Fibroblast of the conjunctiva (primary cell): Measurements from ENCODE around the gene SAA4.
"Not testable (repeated sequence)": the region's sequence is repeated elsewhere in the genome, so short reads cannot be mapped to it uniquely, and the experiment has no call there.

Source experiments
- DNase-seq: peaks from one replicate; pipeline ENCODE4 v3.0.0-alpha.2; 2010; ENCODE audit warnings: low read depth

The SAA4 gene, protein sequence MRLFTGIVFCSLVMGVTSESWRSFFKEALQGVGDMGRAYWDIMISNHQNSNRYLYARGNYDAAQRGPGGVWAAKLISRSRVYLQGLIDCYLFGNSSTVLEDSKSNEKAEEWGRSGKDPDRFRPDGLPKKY

DNA sequence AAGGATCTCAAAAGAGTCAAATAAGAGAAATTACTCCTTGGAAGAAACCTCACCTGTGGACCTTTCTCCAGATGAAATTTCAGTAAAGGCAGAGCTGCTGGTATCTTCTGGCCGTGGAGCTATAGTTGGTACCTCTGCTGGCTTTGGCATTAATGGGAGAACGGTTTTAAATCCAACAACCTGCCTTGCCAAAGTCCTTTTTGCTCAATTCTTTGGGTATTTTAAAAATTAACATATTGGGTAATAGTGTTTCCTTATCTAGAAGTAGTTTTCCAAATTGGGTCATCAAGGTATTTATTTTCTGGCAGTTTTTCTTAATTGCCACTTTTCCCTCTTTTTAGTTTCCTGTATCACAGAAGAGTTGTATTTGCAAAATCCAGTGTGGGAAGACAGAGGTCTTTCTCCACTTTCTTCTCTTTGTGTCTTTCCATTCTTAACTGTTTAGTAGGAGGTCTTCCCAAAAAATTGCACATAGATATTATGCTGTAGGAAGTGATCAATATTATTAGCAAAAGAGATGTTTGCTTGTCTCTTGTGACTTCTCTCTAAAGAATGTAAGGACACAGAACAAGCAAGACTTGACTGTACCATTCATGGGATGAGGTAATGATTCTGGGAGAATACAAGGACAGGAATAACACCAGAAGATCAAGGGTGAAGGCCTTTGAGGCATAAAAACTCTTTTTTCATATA, at the start of gene SAA4:
SAA4 (minus strand) TSS at position 139 of the 693 bp plus-strand sequence. CDS start 876 bp downstream, outside the sequence.
- no peak for DNase-seq

DNA sequence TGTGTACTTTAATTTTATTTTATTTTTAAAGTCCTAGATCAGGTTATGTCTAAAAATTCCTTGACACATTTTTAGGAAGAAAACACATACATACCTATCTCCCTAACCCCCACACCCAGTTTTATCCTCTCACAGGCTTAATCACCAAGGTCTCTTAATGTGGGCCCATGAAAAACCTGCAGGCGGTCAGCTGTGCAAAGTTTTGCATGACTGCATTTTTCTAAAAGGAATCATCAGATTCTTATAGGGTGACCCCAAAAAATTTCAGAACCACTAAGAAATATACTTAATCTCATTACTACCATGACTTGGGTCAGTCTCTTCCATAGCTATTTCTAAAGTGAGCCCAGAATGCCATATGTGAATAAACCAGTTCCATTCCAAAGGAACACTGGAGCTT, 49.2 kb upstream of the SAA4 start:
- no peak for DNase-seq

DNA sequence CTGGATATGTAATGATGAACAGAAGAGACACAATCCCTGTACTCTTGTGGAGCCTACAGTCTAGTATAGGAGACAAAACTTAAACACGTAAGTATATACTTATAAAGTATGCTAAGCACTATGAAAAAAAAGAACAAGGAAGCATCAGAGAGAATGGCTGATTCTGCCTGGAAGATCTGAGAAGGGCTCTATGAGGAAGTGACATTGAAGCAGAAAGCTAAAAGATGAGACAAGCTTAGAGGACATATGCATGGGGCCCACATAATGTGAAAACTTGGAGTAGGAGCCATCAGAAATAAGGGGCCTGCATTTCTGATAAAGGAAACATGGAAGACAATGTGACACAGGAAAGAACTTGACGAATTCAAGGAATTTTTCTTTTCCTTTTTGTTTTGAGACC, 46.0 kb upstream of the SAA4 start:
- no peak for DNase-seq

DNA sequence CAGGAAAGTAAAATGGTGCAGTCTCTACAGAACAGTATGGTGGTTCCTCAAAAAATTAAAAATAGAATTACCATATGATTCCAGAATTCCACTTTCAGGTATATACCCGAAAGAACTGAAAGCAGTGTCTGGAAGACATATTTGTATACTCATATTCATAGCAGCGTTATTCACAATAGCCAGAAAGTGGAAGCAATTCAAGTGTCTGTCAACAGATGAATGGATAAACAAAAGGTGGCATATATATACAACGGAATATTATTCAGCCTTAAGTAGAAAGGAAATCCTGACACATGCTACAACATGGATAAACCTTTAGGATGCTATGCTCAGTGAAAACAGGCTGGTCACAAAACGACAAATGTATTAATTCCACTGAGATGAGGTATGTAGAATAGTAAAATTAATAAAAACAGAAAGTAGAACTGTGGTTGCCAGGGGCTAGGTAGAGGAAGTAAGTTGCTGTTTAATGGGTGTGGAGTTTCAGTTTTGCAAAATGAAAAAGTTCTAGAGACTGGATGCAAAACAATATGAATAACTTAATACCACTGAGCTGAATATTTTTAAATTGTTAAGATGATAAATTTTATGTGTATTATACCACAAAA, 43.9 kb upstream of the SAA4 start:
- no peak for DNase-seq

DNA sequence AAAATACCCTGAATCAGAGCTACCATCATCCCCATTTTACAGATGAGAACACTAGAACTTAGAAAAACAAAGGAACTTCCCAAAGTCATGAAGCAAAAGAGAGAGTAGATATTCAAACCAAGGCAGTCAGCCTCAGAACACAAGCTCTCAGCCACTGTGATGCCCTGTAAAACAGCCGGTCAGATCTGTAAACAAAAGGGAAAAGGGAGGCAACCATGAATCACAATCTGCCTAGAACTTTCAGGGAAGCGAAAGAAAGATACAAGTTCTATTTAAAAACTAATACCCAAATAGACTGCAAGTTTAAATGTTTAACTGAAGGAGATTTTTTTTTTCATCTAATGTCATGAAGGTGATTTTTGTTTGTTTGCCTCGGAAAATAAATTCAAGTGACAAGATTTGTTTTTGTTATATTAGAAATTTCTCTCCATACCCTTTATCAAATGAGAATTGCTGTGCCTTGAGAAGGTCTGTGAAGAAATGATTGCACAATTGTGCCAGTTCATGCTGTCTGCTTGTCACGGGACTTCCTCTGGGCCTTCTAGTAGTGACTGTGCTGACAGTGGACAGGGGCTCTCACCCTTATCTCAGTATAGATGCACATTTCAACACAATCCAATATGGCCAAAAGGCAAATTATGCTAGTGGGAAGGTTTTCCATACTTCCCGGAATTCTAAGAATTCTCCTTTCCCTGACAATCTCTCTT, 41.1 kb upstream of the SAA4 start:
- no peak for DNase-seq

DNA sequence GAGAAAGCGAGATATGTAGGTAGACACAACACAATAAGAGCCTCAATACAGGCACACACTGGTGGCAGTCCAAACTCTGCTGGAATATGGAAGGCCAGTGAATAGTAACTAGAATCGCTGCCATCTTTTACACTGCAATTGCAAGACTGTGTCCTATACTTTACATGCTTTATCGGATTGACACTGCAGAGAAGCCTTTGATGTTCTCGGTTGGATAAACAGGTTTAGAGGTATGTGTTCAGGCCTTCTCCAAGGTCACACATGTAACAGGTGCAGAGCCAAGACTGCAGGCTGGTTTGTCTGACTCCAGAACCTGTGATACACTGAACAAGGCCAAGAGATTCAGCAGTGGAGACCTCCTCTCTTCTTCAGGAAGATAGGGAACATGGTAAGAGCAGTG, 34.6 kb upstream of the SAA4 start:
- no peak for DNase-seq

DNA sequence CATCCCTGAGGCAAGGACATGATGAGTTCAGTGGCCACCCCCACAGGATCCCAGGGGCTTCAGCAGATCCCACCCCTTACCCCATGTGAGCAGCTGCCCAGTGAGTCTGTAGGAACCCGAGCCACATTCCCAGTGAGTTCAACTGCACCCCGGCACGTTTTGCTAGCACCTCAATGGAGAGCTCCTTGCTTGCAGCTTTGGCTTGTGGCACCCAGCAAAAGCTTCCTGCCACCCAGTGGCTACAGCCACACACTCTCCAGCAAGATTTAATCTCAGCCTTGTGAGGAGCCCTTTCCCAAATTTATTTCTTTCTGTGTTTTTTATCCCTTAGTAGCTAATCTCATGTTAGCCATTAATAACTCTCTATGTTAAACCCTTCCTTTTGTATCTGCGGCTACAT, 33.5 kb upstream of the SAA4 start:
- no peak for DNase-seq

DNA sequence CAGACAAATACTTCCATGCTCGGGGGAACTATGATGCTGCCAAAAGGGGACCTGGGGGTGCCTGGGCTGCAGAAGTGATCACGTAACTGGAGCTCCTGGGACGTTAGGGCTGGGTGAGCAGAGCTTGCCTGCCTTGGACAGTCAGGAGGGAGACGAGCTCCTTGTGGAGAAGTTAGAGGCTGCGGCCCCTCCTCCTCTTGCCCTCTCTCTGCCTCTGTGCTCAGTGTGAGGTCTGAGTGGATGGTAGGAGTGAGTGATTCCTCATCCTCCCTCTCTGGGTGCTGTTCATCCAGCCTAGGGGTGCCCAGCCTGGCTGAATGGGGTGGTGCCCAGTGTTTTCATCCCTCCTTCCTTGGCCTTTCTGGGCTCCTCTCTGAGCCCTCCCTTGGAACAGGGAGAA, 32.6 kb upstream of the SAA4 start:
- not testable (repeated sequence) for DNase-seq

DNA sequence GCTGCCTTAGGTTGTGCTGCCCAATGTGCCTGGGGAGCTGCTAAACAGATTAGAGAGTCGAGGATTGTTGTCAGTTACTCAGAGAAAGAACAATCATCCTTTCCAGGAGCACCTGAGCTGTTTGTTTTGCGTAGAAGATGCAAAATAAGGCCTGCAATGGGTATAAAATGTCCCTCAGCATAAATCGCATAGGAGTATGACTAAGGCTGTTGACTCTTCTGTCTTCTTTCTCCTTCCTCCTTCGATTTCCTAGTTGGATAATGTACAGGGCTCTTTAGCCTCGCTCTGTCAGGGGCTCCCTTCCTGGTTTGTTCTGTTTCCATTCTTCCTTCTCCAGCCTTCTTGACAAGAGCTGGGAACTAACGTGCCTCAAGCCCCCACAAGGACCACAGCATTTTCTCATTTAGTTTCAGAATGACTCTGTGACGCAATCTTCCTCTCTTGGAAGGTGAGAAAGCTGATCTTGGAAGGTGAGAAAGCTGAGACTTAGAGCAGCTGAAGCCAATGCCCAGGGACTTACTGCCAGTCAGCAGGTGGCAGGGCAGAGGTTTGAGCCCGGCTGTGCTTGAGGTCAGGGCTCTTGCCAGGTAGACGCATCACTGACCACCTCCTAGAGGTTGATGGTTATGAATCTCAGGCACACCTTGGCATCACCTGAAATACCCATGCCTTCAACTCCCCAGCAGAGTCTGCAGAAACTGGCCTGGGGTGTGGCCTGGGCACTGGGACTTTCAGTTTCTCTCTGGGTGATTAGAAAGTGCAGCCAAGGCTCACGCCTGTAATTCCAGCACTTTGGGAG, 30.9 kb upstream of the SAA4 start:
- DNase-seq = not testable (repeated sequence)

DNA sequence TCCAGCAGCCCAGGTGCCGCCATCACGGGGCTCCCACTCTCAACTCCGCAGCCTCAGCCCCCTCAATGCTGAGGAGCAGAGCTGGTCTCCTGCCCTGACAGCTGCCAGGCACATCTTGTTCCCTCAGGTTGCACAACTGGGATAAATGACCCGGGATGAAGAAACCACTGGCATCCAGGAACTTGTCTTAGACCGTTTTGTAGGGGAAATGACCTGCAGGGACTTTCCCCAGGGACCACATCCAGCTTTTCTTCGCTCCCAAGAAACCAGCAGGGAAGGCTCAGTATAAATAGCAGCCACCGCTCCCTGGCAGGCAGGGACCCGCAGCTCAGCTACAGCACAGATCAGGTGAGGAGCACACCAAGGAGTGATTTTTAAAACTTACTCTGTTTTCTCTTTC, 29.3 kb upstream of the SAA4 start, which contains the start of gene SAA1:
SAA1 (plus strand) TSS at position 316 of the 400 bp plus-strand sequence. CDS start 624 bp downstream, outside the sequence.
- no peak for DNase-seq

DNA sequence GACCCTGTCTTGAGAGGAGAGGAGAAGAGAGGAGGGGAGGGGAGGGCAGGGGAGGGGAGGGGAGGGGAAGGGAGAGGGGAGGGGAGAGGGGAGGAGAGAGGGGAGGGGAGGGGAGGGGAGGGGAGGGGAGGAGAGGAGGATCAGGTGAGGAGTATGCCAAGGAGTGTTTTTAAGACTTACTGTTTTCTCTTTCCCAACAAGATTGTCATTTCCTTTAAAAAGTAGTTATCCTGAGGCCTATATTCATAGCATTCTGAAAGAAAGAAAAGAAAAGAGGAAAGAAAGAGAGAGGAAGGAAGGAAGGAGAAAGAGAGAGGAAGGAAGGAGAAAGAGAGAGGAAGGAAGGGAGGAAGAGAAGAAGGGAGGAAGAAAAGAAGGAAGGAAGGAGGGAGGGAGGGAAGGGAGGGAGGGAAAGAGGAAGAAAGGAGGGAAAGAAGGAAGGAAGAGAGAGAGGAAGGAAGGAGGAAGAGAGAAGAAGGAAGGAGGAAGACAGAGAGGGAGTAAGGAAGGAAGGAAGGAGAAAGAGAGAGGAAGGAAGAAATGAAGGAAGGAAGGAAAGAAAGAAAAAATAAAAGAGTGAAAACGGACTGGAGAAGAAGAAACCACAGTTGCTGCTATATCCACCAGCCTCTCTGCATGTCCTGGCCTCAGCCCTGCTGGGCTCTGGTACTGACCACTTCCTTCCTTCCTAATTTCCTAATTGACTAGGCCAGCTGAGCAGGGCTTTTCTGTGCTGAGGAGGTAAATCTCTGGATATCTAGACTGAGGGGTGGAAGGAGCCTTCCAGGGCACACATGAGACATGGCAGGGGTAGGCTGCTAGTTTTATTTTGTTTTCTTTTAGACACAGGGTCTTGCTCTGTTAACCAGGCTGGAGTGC, 28.3 kb upstream of the SAA4 start:
- DNase-seq = no peak

DNA sequence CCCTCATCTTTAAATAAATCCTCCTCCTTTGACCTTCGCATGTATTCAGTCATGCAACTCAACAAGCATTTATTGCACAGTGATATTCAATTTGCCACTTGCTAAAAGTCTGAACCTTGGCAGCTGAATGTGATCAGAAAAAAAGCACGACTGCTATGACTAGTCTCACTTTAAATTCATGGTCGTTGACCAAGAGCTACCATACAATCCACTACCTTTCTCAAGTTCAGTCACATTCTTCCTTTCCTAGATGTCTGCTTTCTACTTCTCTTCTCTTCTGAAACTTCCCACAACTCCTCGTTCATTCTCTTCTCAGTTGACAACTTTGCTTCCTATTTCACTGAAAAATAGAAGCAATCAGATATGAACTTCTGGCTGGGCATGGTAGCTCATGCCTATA, 27.4 kb upstream of the SAA4 start:
- no peak for DNase-seq

DNA sequence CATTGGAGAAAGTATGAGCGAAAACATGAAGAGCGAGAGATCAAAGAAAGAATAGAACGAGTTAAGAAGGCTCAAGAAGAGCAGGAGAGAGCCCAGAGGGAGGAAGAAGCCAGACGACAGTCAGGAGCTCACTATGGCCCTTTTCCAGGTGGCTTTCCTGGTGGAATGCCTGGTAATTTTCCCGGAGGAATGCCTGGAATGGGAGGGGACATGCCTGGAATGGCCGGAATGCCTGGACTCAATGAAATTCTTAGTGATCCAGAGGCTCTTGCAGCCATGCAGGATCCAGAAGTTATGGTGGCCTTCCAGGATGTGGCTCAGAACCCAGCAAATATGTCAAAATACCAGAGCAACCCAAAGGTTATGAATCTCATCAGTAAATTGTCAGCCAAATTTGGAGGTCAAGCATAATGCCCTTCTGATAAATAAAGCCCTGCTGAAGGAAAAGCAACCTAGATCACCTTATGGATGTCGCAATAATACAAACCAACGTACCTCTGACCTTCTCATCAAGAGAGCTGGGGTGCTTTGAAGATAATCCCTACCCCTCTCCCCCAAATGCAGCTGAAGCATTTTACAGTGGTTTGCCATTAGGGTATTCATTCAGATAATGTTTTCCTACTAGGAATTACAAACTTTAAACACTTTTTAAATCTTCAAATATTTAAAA, 26.2 kb upstream of the SAA4 start:
- not testable (repeated sequence) for DNase-seq

DNA sequence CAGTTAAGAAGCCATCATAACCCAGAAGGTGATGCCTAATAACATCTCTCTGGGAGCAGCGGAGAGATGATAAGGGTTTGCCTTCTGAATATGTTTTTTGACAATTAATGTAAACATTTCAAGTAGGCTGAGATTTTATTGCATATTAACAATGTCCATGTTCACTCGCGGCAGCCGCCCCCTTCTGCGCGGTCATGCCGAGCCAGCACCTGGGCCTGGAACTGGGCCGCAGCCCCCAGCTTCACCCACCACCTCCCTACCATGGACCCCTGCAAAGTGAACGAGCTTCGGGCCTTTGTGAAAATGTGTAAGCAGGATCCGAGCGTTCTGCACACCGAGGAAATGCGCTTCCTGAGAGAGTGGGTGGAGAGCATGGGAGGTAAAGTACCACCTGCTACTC, 25.1 kb upstream of the SAA4 start:
- no peak for DNase-seq

DNA sequence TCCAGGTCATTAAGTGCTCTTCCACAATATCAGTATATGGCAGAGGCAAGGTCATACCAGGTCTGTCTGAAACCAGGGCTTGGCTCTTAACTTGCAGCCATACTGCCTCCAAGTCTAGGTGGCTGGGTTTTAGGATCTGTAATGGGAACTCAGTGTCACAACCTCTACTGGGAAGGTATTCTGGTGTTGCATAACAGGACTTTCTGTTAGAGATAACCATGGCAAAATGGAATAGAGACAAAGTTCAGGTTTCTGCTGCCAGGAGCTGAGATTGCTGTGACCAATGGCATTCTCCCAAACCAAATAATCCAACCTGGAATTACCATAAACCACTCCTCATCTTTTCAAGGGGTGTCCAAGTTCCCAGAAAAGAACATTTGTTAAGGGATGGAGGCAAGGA, 22.7 kb upstream of the SAA4 start:
- DNase-seq = no peak

DNA sequence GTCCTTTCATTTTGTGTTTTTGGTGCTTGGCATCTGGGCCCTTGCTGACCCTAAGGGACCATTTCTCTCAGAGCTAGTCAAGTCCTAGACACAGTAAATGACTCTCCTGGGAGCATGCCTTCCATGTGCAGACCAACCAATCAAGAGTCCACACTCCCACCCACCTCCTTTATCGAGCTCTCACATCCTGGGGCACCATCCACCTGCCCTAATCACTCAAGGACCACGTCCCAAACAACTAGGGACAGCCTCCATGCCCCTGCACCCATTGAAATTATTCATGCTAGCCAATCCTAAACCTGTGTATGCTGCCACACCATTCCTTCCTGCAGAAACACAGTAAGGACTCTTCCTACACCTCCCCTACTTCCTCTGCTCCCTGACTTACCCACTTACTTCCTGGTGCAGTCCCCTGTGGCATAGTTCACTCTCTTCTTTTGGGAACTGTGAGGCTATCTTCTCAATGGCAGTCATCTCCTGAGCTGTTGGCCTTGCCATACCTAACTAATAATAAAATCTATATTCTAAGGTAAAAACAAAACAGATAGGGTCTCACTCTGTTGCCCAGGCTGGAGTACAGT, 18.3 kb upstream of the SAA4 start:
- no peak for DNase-seq

DNA sequence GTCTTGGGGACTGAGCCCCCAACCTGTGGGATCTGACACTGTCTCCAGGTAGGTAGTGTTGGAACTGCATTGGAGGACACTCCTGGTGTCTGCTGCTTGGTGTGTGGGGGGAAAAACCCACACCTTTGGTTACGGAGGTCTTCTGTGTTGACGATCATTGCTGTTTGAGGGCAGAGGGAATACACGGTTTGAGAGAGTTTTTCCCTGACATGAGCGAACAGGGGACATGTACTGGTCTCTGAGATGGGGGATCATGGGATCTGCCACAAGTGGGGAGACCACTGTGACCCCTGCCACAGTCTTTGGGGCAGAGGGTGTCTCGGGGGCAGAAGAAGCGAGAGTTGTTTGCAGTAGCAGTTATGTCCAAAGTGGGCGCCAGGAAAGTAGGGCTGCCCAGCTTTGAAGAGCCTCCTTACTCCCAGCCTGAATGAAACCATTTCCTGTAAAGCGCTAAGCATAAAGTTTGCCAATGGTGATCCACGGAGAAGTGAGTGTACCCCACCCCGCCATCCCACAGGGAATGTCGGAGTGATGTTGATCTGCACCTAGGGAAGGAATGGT, 17.3 kb upstream of the SAA4 start:
- no peak for DNase-seq

DNA sequence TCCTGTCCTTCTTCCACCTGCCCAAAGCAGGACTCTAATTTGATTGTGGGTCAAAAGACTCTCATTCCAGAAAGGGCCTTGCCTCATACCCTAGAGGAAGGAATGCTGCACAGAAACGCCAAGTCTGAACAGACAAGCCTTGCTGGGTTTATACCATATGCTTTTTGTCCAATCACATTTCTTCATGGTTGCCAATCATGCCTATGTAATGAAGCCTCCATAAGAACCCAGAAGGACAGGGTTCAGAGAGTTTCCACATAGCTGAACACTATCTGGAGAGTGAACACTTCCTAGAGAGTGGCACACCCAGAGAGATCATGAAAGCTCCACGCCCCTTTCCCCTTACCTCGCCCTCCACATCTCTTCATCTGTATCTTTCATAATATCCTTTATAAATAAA, 16.6 kb upstream of the SAA4 start:
- DNase-seq = no peak

DNA sequence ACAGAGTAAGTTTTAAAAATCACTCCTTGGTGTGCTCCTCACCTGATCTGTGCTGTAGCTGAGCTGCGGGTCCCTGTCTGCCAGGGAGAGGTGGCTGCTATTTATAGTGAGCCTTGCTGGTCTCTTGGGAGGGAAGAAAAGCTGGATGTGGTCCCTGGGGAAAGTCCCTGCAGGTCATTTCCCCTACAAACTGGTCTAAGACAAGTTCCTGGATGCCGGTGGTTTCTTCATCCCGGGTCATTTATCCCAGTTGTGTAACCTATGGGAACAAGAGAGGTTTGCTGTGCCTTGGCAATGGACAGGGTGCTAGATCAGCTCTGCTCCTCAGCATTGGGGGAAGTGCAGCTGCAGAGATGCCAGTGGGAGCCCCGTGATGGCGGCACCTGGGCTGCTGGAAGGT, 12.0 kb upstream of the SAA4 start, which contains the start of gene SAA2:
SAA2 (minus strand) TSS at position 108 of the 400 bp plus-strand sequence. CDS start 657 bp downstream, outside the sequence.
- no peak for DNase-seq

DNA sequence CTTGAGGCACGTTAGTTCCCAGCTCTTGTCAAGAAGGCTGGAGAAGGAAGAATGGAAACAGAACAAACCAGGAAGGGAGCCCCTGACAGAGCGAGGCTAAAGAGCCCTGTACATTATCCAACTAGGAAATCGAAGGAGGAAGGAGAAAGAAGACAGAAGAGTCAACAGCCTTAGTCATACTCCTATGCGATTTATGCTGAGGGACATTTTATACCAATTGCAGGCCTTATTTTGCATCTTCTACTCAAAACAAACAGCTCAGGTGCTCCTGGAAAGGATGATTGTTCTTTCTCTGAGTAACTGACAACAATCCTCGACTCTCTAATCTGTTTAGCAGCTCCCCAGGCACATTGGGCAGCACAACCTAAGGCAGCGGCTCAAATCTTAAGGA, 10.6 kb upstream of the SAA4 start:
- DNase-seq = not testable (repeated sequence)
